GM23338 (cell line): ENCODE data around the gene PSMD4. TPM values are rescaled to one million over a fixed set of nuclear protein-coding genes. Genes with fewer than 3 reads are reported as not detected.

Source experiments
- ATAC-seq: fragments of 200-7000 bp; cut with Tn5 transposase; 3 replicates; pipeline ENCODE4 v1.9.1; 2020
- DNase-seq: peaks from one replicate; pipeline ENCODE4 v3.0.0-alpha.2; 2015; ENCODE audit warnings: low spot score
- H2AFZ ChIP-seq: fragments of 200-600 bp; sonication (generic); 2 replicates; pipeline ENCODE4 v1.8.0; 2016; ENCODE audit warnings: antibody characterized with exemption, mild to moderate bottlenecking, moderate library complexity
- H3F3A ChIP-seq: fragments of 200-600 bp; sonication (generic); replicated peaks from 2 replicates; pipeline ENCODE4 v1.8.0; 2017; ENCODE audit warnings: antibody characterized with exemption, mixed run types, low read depth
- H3K27ac ChIP-seq: fragments of 200-600 bp; sonication (generic); 2 replicates; pipeline ENCODE4 v1.6.1; 2016; ENCODE audit warnings: low read depth
- H3K27me3 ChIP-seq: fragments of 200-600 bp; sonication (generic); 2 replicates; pipeline ENCODE4 v1.8.0; 2016; ENCODE audit warnings: mild to moderate bottlenecking, mixed run types, moderate library complexity; ENCODE audit not compliant: insufficient read depth
- H3K36me3 ChIP-seq: fragments of 200-600 bp; sonication (generic); 2 replicates; pipeline ENCODE4 v1.8.0; 2016; ENCODE audit warnings: mild to moderate bottlenecking; ENCODE audit not compliant: insufficient read depth
- H3K4me1 ChIP-seq: fragments of 200-600 bp; sonication (generic); 2 replicates; pipeline ENCODE4 v1.8.0; 2016; ENCODE audit warnings: mild to moderate bottlenecking, moderate library complexity; ENCODE audit not compliant: insufficient read depth
- H3K4me2 ChIP-seq: fragments of 200-600 bp; sonication (generic); 2 replicates; pipeline ENCODE4 v1.7.1; 2017; ENCODE audit warnings: mixed run types
- H3K4me3 ChIP-seq: fragments of 200-600 bp; sonication (generic); 2 replicates; pipeline ENCODE4 v1.6.1; 2016; ENCODE audit warnings: mixed run types
- H3K79me2 ChIP-seq: fragments of 200-600 bp; sonication (generic); replicated peaks from 2 replicates; pipeline ENCODE4 v1.8.0; 2017; ENCODE audit warnings: mild to moderate bottlenecking; ENCODE audit not compliant: insufficient read depth
- H3K9me2 ChIP-seq: fragments of 200-600 bp; sonication (generic); 2 replicates; pipeline ENCODE4 v1.8.0; 2017; ENCODE audit not compliant: insufficient read depth
- H4K20me1 ChIP-seq: fragments of 200-600 bp; sonication (generic); replicated peaks from 2 replicates; pipeline ENCODE4 v1.8.0; 2017; ENCODE audit warnings: mild to moderate bottlenecking; ENCODE audit not compliant: insufficient read depth
- H3K27ac Mint-ChIP-seq: 2 replicates; pipeline ENCODE4 v1.8.0; 2020; ENCODE audit warnings: inconsistent platforms, mild to moderate bottlenecking, moderate library complexity, mixed read lengths
- H3K27me3 Mint-ChIP-seq: 3 replicates; pipeline ENCODE4 v1.8.0; 2022; ENCODE audit warnings: low read depth, mild to moderate bottlenecking, moderate library complexity, mixed read lengths, inconsistent platforms; ENCODE audit not compliant: insufficient read depth, poor library complexity
- H3K36me3 Mint-ChIP-seq: 3 replicates; pipeline ENCODE4 v1.8.0; 2021; ENCODE audit warnings: low read depth, mild to moderate bottlenecking, inconsistent platforms, moderate library complexity, mixed read lengths
- H3K4me1 Mint-ChIP-seq: 3 replicates; pipeline ENCODE4 v1.8.0; 2020; ENCODE audit warnings: mild to moderate bottlenecking, inconsistent platforms, mixed read lengths
- H3K4me3 Mint-ChIP-seq: 3 replicates; pipeline ENCODE4 v1.8.0; 2021; ENCODE audit warnings: moderate library complexity, mild to moderate bottlenecking, inconsistent platforms, mixed read lengths
- H3K9me3 Mint-ChIP-seq: 3 replicates; pipeline ENCODE4 v1.8.0; 2020; ENCODE audit warnings: moderate library complexity, mild to moderate bottlenecking, inconsistent platforms, mixed read lengths
- EZH2 ChIP-seq: fragments of 200-600 bp; sonication (generic); IDR thresholded peaks from one replicate; pipeline ENCODE4 v1.8.0; 2017; ENCODE audit warnings: antibody characterized with exemption, mild to moderate bottlenecking, low read depth; ENCODE audit not compliant: unreplicated experiment
- JUNB ChIP-seq: IDR thresholded peaks from one replicate; pipeline ENCODE4 v1.6.1; 2016; ENCODE audit warnings: antibody characterized with exemption; ENCODE audit not compliant: unreplicated experiment
- STAT1 ChIP-seq: IDR thresholded peaks from one replicate; pipeline ENCODE4 v1.6.1; 2016; ENCODE audit warnings: antibody characterized with exemption; ENCODE audit not compliant: unreplicated experiment
- ZNF331 ChIP-seq: fragments of 250-450 bp; sonication (Bioruptor Pico); IDR thresholded peaks from 2 replicates; pipeline ENCODE4 v1.5.0; 2020; ENCODE audit warnings: low read depth, mild to moderate bottlenecking, moderate library complexity
- polyA plus RNA-seq: library from polyadenylated mRNA; unstranded; fragments of >200 nt; fragmentation: Nextera tagmentation; extraction: Ambion mirVana; gene quantifications from 2 replicates; pipeline ENCODE4 v1.2.1, GENCODE V29; 2016
- total RNA-seq: library from RNA; depleted of rRNA; stranded (reverse); fragments of >200 nt; shearing (Covaris generic); gene quantifications from 2 replicates; pipeline ENCODE4 v1.2.3, GENCODE V29; 2014
- TF ChIP-seq, protein P1 (sequence below): fragments of 250-450 bp; sonication (Bioruptor Pico); IDR thresholded peaks from 2 replicates; pipeline ENCODE4 v1.5.0; 2020; ENCODE audit warnings: mild to moderate bottlenecking, moderate library complexity

Gene PSMD4
- total and polyA plus RNA-seq, 2 experiments from 2014 or later, result 171 to 235 TPM

GRCh38 chr1:151210830-151211229 lies 43.7 kb upstream of the PSMD4 start:
- Histone ChIP-seq H3K27me3 (no peaks in the 10 kb centered on the region), H3K4me3 (no peak overlapping the region), H4K20me1 (peaks cover 51% of the 10 kb centered on the region), H3K36me3 (peaks cover 17% of the 10 kb centered on the region), H2AFZ (no peak overlapping the region), H3K4me1 (no peaks in the 10 kb centered on the region), H3K4me2 (no peak overlapping the region), H3F3A (0 out of 2 replicates have a peak, but pooled peaks cover 4% of the 10 kb centered on the region), H3K79me2 (peaks cover 100% of the 10 kb centered on the region), H3K9me2 (no peaks in the 10 kb centered on the region), H3K27ac (peak overlapping the region; percentile 76; the same call in 1 of the 2 replicates)
- ATAC-seq, result no peak
- TF ChIP-seq, protein P1, sequence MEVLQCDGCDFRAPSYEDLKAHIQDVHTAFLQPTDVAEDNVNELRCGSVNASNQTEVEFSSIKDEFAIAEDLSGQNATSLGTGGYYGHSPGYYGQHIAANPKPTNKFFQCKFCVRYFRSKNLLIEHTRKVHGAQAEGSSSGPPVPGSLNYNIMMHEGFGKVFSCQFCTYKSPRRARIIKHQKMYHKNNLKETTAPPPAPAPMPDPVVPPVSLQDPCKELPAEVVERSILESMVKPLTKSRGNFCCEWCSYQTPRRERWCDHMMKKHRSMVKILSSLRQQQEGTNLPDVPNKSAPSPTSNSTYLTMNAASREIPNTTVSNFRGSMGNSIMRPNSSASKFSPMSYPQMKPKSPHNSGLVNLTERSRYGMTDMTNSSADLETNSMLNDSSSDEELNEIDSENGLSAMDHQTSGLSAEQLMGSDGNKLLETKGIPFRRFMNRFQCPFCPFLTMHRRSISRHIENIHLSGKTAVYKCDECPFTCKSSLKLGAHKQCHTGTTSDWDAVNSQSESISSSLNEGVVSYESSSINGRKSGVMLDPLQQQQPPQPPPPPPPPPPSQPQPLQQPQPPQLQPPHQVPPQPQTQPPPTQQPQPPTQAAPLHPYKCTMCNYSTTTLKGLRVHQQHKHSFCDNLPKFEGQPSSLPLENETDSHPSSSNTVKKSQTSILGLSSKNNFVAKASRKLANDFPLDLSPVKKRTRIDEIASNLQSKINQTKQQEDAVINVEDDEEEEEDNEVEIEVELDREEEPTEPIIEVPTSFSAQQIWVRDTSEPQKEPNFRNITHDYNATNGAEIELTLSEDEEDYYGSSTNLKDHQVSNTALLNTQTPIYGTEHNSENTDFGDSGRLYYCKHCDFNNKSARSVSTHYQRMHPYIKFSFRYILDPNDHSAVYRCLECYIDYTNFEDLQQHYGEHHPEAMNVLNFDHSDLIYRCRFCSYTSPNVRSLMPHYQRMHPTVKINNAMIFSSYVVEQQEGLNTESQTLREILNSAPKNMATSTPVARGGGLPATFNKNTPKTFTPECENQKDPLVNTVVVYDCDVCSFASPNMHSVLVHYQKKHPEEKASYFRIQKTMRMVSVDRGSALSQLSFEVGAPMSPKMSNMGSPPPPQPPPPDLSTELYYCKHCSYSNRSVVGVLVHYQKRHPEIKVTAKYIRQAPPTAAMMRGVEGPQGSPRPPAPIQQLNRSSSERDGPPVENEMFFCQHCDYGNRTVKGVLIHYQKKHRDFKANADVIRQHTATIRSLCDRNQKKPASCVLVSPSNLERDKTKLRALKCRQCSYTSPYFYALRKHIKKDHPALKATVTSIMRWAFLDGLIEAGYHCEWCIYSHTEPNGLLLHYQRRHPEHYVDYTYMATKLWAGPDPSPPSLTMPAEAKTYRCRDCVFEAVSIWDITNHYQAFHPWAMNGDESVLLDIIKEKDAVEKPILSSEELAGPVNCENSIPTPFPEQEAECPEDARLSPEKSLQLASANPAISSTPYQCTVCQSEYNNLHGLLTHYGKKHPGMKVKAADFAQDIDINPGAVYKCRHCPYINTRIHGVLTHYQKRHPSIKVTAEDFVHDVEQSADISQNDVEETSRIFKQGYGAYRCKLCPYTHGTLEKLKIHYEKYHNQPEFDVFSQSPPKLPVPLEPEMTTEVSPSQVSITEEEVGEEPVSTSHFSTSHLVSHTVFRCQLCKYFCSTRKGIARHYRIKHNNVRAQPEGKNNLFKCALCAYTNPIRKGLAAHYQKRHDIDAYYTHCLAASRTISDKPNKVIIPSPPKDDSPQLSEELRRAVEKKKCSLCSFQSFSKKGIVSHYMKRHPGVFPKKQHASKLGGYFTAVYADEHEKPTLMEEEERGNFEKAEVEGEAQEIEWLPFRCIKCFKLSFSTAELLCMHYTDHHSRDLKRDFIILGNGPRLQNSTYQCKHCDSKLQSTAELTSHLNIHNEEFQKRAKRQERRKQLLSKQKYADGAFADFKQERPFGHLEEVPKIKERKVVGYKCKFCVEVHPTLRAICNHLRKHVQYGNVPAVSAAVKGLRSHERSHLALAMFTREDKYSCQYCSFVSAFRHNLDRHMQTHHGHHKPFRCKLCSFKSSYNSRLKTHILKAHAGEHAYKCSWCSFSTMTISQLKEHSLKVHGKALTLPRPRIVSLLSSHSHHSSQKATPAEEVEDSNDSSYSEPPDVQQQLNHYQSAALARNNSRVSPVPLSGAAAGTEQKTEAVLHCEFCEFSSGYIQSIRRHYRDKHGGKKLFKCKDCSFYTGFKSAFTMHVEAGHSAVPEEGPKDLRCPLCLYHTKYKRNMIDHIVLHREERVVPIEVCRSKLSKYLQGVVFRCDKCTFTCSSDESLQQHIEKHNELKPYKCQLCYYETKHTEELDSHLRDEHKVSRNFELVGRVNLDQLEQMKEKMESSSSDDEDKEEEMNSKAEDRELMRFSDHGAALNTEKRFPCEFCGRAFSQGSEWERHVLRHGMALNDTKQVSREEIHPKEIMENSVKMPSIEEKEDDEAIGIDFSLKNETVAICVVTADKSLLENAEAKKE, result no peak
- no peak for TF ChIP-seq ZNF331 (CRISPR knock-in tag)
- no peaks in the 10 kb centered on the region; the same call in 2 of the 3 replicates for H3K4me1 Mint-ChIP-seq
- peaks cover 46% of the 10 kb centered on the region for H3K36me3 Mint-ChIP-seq
- no peaks in the 10 kb centered on the region for H3K9me3 Mint-ChIP-seq
- no peak for DNase-seq
- H3K27ac Mint-ChIP-seq, result no peak overlapping the region
- no peaks in the 10 kb centered on the region for H3K27me3 Mint-ChIP-seq
- H3K4me3 Mint-ChIP-seq, result no peak overlapping the region

GRCh38 chr1:151211972-151212705 lies 42.4 kb upstream of the PSMD4 start:
- H3K4me1 Mint-ChIP-seq, result no peaks in the 10 kb centered on the region; the same call in 2 of the 3 replicates
- H3K4me3 Mint-ChIP-seq, result no peak overlapping the region; the same call in 2 of the 3 replicates
- no peak overlapping the region for H3K27ac Mint-ChIP-seq
- H3K9me2 ChIP-seq, result no peaks in the 10 kb centered on the region
- H3K9me3 Mint-ChIP-seq, result no peaks in the 10 kb centered on the region
- H3K79me2 ChIP-seq, result peaks cover 100% of the 10 kb centered on the region
- no peaks in the 10 kb centered on the region for H3K27me3 Mint-ChIP-seq
- no peak overlapping the region for H3K4me2 ChIP-seq
- no peak overlapping the region for H2AFZ ChIP-seq
- H3K27ac ChIP-seq, result peak overlapping the region; percentile 76; the same call in 1 of the 2 replicates
- H3K27me3 ChIP-seq, result no peaks in the 10 kb centered on the region
- DNase-seq (no peak), ATAC-seq (no peak)
- TF ChIP-seq, protein P1, result no peak
- TF ChIP-seq EZH2, result no peak
- TF ChIP-seq STAT1, result no peak
- no peak for TF ChIP-seq JUNB
- H3K36me3 Mint-ChIP-seq, result peaks cover 41% of the 10 kb centered on the region
- H3F3A ChIP-seq, result 0 out of 2 replicates have a peak, but pooled peaks cover 4% of the 10 kb centered on the region
- no peaks in the 10 kb centered on the region for H3K4me1 ChIP-seq
- H4K20me1 ChIP-seq, result peaks cover 52% of the 10 kb centered on the region
- H3K4me3 ChIP-seq, result no peak overlapping the region
- peaks cover 12% of the 10 kb centered on the region for H3K36me3 ChIP-seq
